Activated T-helper 2 cell treated with anti-CD3 and anti-CD28 coated beads, Interferon-gamma antibody, Interleukin-2, Interleukin-4, amounts not matched to agents 10 μg/mL and 5 μg/mL and 100 μg/mL, durations not matched to agents 14 hours and 24 hours and 36 hours (primary cell): Measurements from ENCODE around the gene GSC. TPM values are rescaled to one million over a fixed set of nuclear protein-coding genes. Genes with fewer than 3 reads are reported as not detected.

Source experiments
- DNase-seq: peaks from one replicate; pipeline ENCODE4 v3.0.0; 2021; ENCODE audit warnings: low spot score
- H3K27ac Mint-ChIP-seq: one replicate; pipeline ENCODE4 v1.8.0; 2021; ENCODE audit warnings: mixed read lengths
- H3K27me3 Mint-ChIP-seq: one replicate; pipeline ENCODE4 v1.8.0; 2021; ENCODE audit warnings: low read depth, mixed read lengths
- H3K36me3 Mint-ChIP-seq: one replicate; pipeline ENCODE4 v1.8.0; 2021; ENCODE audit warnings: low read depth, mixed read lengths
- H3K4me1 Mint-ChIP-seq: one replicate; pipeline ENCODE4 v1.8.0; 2021; ENCODE audit warnings: low read depth, mixed read lengths
- H3K4me3 Mint-ChIP-seq: one replicate; pipeline ENCODE4 v1.8.0; 2021; ENCODE audit warnings: low read depth, mild to moderate bottlenecking, moderate library complexity, mixed read lengths
- H3K9me3 Mint-ChIP-seq: one replicate; pipeline ENCODE4 v1.8.0; 2021; ENCODE audit warnings: mixed read lengths
- intact Hi-C: fragments of 100-400 bp; cut with micrococcal nuclease; formaldehyde crosslinking; loops from one replicate; pipeline ENCODE4 v1.15.1; 2023
- total RNA-seq: library from RNA; stranded (reverse); gene quantifications from 2 replicates; pipeline ENCODE4 v1.2.3, GENCODE V29; 2022

The GSC gene
- total RNA-seq, 1 donor from 2014 or later, result not detected

DNA sequence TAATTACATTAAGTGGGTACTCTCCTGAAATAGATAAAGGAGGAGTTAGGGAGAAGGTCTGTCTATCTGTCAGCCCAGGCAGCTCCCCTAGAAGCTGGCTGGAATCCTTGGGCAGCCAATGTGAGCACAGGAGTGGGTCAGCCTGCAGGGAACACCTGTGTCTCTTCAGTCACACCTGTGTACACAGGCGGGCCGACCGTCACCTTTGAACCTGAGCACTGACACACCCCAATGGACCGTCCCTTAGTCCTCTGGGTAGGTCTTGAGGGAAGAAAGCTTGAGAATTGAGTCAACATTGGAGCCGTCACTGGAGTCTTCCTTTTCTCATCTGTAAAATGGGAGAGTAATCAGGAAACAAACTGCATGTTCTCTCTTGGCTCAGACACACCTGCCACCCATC, 9.8 kb upstream of the GSC start:
- peaks cover 3% of the 10 kb centered on the region for H3K36me3 Mint-ChIP-seq
- no peak overlapping the region for H3K27ac Mint-ChIP-seq
- no peak for DNase-seq
- intact Hi-C loops, result no loop called here
- no peaks in the 10 kb centered on the region for H3K4me1 Mint-ChIP-seq
- no peak overlapping the region for H3K4me3 Mint-ChIP-seq
- H3K27me3 Mint-ChIP-seq, result peaks cover 30% of the 10 kb centered on the region
- no peaks in the 10 kb centered on the region for H3K9me3 Mint-ChIP-seq

GRCh38 chr14:94775871-94776210, 5.9 kb upstream of the GSC start:
- Mint-ChIP-seq H3K4me1 (no peaks in the 10 kb centered on the region), H3K4me3 (no peak overlapping the region), H3K27me3 (peaks cover 64% of the 10 kb centered on the region), H3K36me3 (peaks cover 7% of the 10 kb centered on the region), H3K9me3 (no peaks in the 10 kb centered on the region), H3K27ac (no peak overlapping the region)
- no peak for DNase-seq
- intact Hi-C loops, result no loop called here

DNA sequence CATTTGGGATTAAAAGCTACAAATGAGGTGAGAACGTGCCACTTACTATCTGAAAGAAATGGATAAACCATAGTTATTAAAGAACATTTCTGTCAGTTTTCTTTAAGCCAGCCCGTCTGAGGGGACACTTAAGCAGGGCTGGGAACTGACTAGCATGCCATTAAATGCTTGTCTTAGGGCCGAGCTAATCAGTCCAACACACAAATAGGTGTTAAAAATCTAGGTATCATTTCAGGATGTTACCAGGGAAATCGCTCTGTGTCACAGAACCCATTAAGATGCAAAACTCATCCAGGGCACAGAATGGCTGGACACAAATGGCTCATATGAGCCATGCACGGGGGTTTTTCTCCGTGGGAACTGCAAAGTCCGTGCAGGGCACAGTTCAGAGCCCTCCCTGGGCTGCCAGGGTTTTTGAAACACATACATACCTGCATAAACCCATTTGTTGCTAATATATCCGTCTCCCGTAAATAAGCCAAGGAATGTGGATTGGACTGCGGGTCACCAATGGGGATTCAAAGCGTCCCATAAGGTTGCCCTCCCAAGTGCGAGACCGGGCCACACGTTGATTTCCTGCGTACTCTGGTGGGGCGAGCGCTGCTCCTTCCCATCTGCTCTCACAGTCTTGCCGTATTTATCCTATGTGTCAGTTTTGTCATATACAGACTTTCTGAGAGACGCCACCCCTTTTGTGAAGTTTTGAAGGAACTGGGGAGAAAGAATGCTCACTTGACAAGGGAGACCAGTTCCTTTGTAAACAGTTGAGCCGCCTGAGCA, 5.4 kb upstream of the GSC start:
- H3K27me3 Mint-ChIP-seq, result peaks cover 70% of the 10 kb centered on the region
- H3K36me3 Mint-ChIP-seq, result peaks cover 7% of the 10 kb centered on the region
- H3K27ac Mint-ChIP-seq, result no peak overlapping the region
- peaks cover 4% of the 10 kb centered on the region for H3K4me1 Mint-ChIP-seq
- H3K4me3 Mint-ChIP-seq, result no peak overlapping the region
- no peaks in the 10 kb centered on the region for H3K9me3 Mint-ChIP-seq
- DNase-seq, result no peak
- intact Hi-C loops, result no loop called here

DNA sequence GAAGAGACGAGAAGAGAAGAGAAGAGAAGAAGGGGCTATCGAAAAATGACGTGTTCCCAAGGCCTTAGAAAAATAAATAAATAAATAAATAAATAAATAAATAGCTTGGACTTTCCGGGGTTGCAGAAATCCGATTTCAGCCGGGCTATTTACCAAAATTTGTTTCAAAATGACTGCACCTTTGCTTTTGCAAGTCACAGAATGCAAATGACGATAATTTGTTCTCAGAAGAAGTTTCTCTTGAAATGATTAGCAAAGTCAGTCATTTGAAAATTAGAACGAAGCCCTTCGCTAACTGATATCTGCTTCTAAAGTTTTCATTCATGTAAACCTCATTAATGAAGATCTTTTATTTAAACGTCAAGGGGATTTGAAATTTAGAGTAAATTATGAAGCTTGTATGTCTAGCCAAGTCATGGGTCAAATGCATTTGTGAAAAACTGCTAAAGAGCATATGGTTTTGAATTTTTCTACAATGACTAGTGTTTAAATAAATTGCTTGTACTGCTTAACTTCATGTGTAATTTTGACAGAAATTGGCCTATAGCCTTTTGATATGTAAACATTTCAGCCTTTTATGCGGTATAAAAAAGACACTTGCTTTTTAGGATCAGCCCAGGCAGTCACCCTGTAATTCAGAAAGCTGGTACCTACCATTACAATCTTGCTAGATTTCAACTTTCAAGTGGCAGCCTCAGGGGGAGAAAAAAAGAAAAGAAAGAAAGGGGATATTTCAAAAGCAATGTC, 4.6 kb upstream of the GSC start:
- no peak for DNase-seq
- Mint-ChIP-seq H3K9me3 (no peaks in the 10 kb centered on the region), H3K4me3 (no peak overlapping the region), H3K36me3 (peaks cover 7% of the 10 kb centered on the region), H3K27me3 (peaks cover 71% of the 10 kb centered on the region), H3K4me1 (peaks cover 4% of the 10 kb centered on the region), H3K27ac (no peak overlapping the region)
- intact Hi-C loops, result loop anchor here (5.0 kb wide), 1 partner anchor 987 kb away; the partner anchor contains the start of gene PRIMA1

GRCh38 chr14:94773655-94774343, 3.9 kb upstream of the GSC start:
- no peak overlapping the region for H3K4me3 Mint-ChIP-seq
- no peak overlapping the region for H3K27ac Mint-ChIP-seq
- intact Hi-C loops, result loop anchor here (5.0 kb wide), 1 partner anchor 986 kb away; the partner anchor contains the start of gene PRIMA1
- no peaks in the 10 kb centered on the region for H3K9me3 Mint-ChIP-seq
- H3K4me1 Mint-ChIP-seq, result peaks cover 7% of the 10 kb centered on the region
- DNase-seq, result no peak
- H3K36me3 Mint-ChIP-seq, result peaks cover 7% of the 10 kb centered on the region
- H3K27me3 Mint-ChIP-seq, result peaks cover 73% of the 10 kb centered on the region

DNA sequence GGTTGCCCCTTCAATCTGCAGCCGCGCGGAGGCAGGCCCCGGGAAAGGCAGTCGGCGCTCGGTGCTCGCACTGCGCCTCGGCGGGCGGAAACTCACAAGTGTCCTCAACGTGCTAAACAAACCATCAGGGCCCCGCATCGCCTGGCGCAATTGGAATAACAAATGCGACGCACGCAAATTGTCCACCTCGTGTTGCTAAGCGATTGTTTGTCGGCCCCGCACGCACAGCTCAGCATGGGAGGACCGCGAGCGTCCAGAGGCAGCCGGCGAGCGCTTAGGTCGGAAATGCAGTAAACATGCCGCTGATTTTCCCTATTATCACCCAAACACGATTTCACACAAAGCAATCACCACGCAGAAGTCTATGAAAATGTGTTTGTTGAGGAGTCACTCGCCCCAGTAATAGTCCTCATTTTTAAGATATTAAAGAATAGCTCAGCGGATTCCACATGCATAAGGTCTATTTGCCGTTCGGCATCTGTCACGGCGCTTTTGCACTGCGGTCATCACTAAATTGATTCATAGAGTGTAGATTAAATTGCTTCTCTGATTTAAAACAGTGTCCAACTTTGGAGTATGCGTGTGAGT, 3.2 kb upstream of the GSC start:
- intact Hi-C loops, result loop anchor here (5.0 kb wide), 1 partner anchor 986 kb away; the partner anchor contains the start of gene PRIMA1
- no peak for DNase-seq
- peaks cover 9% of the 10 kb centered on the region for H3K4me1 Mint-ChIP-seq
- peaks cover 7% of the 10 kb centered on the region for H3K36me3 Mint-ChIP-seq
- no peak overlapping the region for H3K27ac Mint-ChIP-seq
- no peak overlapping the region for H3K4me3 Mint-ChIP-seq
- H3K27me3 Mint-ChIP-seq, result peaks cover 78% of the 10 kb centered on the region
- no peaks in the 10 kb centered on the region for H3K9me3 Mint-ChIP-seq

GRCh38 chr14:94772548-94772947, 2.6 kb upstream of the GSC start:
- no peak for DNase-seq
- intact Hi-C loops, result loop anchor here (5.0 kb wide), 1 partner anchor 985 kb away; the partner anchor contains the start of gene PRIMA1
- peaks cover 9% of the 10 kb centered on the region for H3K4me1 Mint-ChIP-seq

DNA sequence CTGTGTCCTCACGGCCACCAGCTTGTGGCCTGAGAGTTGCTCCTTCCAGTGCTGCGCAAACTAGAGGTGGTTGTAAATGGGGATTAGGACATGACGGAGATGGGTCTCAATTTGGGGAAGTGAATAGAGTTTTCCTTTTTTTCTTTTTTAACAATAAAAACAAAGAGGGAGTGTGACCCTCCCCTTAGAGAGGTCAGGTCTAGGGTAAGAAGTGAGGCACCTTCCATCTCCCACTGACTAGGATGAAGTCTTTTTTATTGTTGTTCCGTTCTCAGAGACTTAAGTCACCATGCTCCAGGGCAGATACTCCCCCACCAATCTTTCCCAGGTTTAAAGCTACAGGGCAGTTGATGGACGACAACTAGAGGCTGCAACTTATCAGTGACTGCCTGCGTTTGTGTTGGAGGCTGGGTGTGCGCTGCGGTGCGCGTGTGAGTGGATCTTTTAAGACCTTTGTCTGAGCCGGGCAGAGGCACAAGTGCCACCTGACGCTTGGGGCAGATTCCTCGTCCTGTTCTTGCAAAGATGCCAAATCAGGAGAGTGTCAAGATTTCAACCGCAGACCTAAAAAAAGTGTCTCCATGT, 2.1 kb upstream of the GSC start:
- H3K9me3 Mint-ChIP-seq, result no peaks in the 10 kb centered on the region
- H3K36me3 Mint-ChIP-seq, result peaks cover 7% of the 10 kb centered on the region
- peaks cover 82% of the 10 kb centered on the region for H3K27me3 Mint-ChIP-seq
- DNase-seq, result no peak
- H3K27ac Mint-ChIP-seq, result no peak overlapping the region
- intact Hi-C loops, result loop anchor here (5.0 kb wide), 1 partner anchor 985 kb away; the partner anchor contains the start of gene PRIMA1
- peaks cover 9% of the 10 kb centered on the region for H3K4me1 Mint-ChIP-seq
- peak overlapping the region; percentile 17 for H3K4me3 Mint-ChIP-seq

More at GRCh38 chr14:94772548-94772947, 2.6 kb upstream of the GSC start:
- Mint-ChIP-seq H3K27me3 (peaks cover 82% of the 10 kb centered on the region), H3K27ac (no peak overlapping the region), H3K9me3 (no peaks in the 10 kb centered on the region), H3K36me3 (peaks cover 7% of the 10 kb centered on the region), H3K4me3 (no peak overlapping the region)

DNA sequence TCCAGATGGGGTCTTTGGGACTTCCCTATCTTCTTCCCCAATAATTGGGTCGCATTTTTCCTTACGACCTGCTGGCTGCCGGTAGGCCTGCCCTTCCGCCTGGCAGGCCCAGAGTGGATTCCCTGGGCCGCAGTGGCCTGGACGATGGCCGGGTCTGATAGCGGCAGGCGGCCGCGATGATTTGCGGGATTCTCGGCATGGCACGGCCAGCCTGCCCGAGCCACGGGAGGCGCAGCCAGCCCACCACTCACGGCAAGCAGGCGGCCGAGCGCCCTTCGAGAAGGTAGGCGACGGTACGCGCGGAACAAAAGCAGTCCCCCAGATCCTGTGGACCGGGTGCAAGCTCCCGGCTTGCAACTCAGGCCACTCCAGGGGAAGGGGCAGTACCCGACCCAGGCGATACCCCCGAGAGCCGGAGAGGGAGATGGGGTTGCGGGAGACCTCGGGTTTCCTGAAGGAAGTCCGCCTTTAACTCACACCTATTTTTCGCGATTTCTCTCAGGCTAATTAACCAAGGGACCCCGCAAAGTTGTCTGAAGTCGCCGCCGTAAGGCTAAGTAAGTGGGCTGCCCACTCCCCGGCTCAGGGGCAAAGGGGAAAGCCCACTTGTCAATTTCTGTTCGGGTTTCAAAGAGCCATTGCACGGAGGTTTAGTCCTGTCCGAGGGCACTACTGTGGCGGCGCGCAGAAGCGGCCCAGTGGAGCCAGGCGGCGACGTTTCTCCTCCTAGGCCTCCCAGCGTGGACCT, 1.4 kb upstream of the GSC start:
- Mint-ChIP-seq H3K9me3 (no peaks in the 10 kb centered on the region), H3K4me3 (peak overlapping the region; percentile 17), H3K36me3 (peaks cover 7% of the 10 kb centered on the region), H3K27ac (no peak overlapping the region), H3K27me3 (peaks cover 82% of the 10 kb centered on the region), H3K4me1 (peaks cover 9% of the 10 kb centered on the region)
- DNase-seq, result no peak
- intact Hi-C loops, result loop anchor here (5.0 kb wide), 1 partner anchor 984 kb away; the partner anchor contains the start of gene PRIMA1

DNA sequence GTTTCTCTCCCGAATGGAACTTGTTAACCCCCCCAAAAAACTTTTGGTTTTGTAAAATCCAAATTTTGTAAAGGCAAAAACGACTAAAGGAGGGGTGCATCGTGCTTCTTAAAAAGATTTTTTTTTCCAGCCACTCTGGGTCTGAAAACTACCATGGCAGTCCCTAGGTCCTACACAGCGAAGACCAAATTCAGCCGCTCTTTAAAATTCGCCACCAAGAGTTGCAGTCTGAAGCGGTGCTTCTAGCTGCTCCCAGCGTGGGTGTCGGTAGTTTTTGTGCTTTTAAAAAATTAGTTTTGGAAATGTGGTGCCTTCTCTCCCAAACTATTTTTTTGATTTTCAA, 873 bp upstream of the GSC start:
- no peak overlapping the region for H3K27ac Mint-ChIP-seq
- no peak for DNase-seq
- no peaks in the 10 kb centered on the region for H3K9me3 Mint-ChIP-seq
- H3K27me3 Mint-ChIP-seq, result peaks cover 80% of the 10 kb centered on the region
- intact Hi-C loops, result loop anchor here (5.0 kb wide), 1 partner anchor 983 kb away; the partner anchor contains the start of gene PRIMA1
- H3K4me1 Mint-ChIP-seq, result peaks cover 9% of the 10 kb centered on the region
- H3K36me3 Mint-ChIP-seq, result peaks cover 7% of the 10 kb centered on the region
- peak overlapping the region; percentile 39 for H3K4me3 Mint-ChIP-seq

DNA sequence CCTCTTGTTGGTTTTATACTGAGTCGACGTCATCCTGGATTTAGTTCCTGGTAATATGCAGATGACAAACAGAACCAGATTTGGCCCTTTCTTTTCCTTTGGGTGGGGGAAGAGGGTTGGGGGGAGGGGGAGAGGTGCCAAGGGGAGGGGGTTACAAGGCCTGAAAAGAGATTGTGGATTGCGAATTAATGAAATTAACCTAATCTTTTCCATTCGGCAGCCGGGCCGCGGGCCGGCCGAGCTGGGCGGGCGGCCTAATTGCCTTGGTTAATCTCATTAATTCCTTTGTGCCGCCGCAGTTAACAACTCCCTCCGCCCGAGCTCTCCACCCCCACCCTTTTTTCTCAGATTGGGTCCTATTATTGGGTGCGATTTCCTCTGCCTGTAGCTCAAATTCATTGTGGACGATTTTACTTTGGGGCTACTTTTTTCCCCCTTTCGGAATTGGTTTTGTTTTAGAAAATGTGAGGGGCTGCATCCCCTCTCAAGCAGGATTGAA, 387 bp upstream of the GSC start:
- Mint-ChIP-seq H3K27me3 (peaks cover 80% of the 10 kb centered on the region), H3K36me3 (peaks cover 4% of the 10 kb centered on the region), H3K4me1 (peaks cover 9% of the 10 kb centered on the region), H3K4me3 (peak overlapping the region; percentile 39), H3K27ac (no peak overlapping the region), H3K9me3 (no peaks in the 10 kb centered on the region)
- intact Hi-C loops, result loop anchor here (5.0 kb wide), 1 partner anchor 983 kb away; the partner anchor contains the start of gene PRIMA1
- no peak for DNase-seq
